Body of pancreas (tissue), 4 donors: Measurements from ENCODE around the gene CRLF3.

Source experiments
- POLR2A ChIP-seq, 3 donors: fragments of 450-650 bp; IDR thresholded peaks; one replicate each; pipeline ENCODE4 v1.6.1; 2016; ENCODE audit warnings: antibody characterized with exemption in 3 of 3, mild to moderate bottlenecking in 2 of 3
- TF ChIP-seq, protein P1 (sequence below), 7 experiments: fragments of 450-650 bp in 4 of 7; fragments of 200-600 bp in 3 of 7; sonication (generic) in 3 of 7; IDR thresholded peaks; one replicate each; pipeline ENCODE4 v1.5.1; 2016 to 2019; ENCODE audit warnings: antibody characterized with exemption in 7 of 7

DNA sequence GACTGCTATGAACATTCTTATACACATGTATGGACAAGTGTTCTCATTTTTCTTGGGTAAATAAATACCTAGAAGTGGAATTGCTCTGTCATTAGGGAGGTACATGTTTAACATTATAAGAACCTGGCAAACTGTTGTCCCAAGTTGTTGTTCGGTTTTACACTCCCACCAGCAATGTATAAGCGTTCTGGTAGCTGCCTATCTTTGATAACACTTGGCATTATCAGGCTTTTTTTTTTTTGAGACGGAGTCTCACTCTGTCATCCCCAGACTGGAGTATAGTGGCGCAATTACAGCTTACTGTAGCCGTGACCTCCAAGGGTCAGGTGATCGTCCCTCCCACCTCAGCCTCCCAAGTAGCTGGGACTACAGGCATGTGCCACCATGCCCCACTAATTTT lies 23.5 kb upstream of the CRLF3 start:
- TF ChIP-seq, protein P1, sequence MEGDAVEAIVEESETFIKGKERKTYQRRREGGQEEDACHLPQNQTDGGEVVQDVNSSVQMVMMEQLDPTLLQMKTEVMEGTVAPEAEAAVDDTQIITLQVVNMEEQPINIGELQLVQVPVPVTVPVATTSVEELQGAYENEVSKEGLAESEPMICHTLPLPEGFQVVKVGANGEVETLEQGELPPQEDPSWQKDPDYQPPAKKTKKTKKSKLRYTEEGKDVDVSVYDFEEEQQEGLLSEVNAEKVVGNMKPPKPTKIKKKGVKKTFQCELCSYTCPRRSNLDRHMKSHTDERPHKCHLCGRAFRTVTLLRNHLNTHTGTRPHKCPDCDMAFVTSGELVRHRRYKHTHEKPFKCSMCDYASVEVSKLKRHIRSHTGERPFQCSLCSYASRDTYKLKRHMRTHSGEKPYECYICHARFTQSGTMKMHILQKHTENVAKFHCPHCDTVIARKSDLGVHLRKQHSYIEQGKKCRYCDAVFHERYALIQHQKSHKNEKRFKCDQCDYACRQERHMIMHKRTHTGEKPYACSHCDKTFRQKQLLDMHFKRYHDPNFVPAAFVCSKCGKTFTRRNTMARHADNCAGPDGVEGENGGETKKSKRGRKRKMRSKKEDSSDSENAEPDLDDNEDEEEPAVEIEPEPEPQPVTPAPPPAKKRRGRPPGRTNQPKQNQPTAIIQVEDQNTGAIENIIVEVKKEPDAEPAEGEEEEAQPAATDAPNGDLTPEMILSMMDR (IDR thresholded peaks at IDR 0.05) = no peak
- no peak for TF ChIP-seq POLR2A (IDR thresholded peaks at IDR 0.05)
